ENCODE data around the gene LYRM4. TPM values are rescaled to one million over a fixed set of nuclear protein-coding genes. Genes with fewer than 3 reads are reported as not detected.
A peak's percentile ranks its signal among the peaks of the same experiment; 100 is the strongest.

LYRM4 gene
- total RNA-seq, 1 donor from 2014 or later: 39.0 TPM

DNA sequence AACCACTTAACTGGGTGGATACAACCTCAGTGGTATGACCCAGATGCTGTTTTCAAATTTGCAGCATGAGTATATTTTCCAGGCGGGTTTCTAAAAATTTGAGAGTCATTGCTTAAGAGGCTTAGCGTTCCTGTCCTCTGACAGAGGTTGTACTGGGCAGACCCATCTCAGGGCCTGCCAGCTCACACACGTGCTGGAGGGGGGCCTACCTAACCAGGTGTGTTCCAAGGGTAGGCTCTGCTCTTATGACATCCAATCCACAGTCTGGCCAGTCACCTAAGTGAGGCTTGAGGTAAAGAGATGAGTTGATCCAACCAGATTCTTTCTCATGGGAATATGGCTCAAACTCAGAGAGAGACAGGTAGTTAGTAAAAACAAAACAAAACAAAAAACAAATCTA, 1.3 kb downstream of the LYRM4 start:
- H3K4me1 Mint-ChIP-seq (ENCODE audit: unreplicated experiment): peaks cover 19% of the 10 kb centered on the region
- H3K4me3 Mint-ChIP-seq (ENCODE audit: unreplicated experiment): peak overlapping the region; percentile 98
- no peaks in the 10 kb centered on the region for H3K36me3 Mint-ChIP-seq (ENCODE audit: low read depth, unreplicated experiment)
- TF ChIP-seq, protein P1, sequence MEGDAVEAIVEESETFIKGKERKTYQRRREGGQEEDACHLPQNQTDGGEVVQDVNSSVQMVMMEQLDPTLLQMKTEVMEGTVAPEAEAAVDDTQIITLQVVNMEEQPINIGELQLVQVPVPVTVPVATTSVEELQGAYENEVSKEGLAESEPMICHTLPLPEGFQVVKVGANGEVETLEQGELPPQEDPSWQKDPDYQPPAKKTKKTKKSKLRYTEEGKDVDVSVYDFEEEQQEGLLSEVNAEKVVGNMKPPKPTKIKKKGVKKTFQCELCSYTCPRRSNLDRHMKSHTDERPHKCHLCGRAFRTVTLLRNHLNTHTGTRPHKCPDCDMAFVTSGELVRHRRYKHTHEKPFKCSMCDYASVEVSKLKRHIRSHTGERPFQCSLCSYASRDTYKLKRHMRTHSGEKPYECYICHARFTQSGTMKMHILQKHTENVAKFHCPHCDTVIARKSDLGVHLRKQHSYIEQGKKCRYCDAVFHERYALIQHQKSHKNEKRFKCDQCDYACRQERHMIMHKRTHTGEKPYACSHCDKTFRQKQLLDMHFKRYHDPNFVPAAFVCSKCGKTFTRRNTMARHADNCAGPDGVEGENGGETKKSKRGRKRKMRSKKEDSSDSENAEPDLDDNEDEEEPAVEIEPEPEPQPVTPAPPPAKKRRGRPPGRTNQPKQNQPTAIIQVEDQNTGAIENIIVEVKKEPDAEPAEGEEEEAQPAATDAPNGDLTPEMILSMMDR (IDR thresholded peaks at IDR 0.05; ENCODE audit: unreplicated experiment): no peak
- H3K27me3 Mint-ChIP-seq (ENCODE audit: unreplicated experiment): peaks cover 2% of the 10 kb centered on the region
- no peak for DNase-seq (ENCODE audit: low spot score)
- no peaks in the 10 kb centered on the region for H3K9me3 Mint-ChIP-seq (ENCODE audit: unreplicated experiment)
- peak overlapping the region; percentile 94 for H3K27ac Mint-ChIP-seq (ENCODE audit: unreplicated experiment)

DNA sequence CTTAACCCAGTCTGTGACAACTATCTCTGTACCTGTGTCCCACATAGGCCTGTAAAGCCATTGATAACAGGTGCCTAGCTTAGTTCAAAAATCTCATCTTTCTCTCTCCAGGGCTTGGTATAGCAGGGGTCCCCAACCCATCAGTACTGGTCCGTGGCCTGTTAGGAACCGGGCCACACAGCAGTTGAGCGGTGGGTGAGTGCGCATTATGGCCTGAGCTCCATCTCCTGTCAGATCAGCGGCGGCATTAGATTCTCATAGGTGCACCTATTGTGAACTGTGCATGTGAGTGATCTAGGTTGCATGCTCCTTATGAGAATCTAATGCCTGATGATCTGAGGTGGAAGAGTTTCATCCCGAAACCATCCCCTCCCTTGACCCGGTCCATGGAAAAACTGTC, 3.4 kb downstream of the LYRM4 start:
- no peak overlapping the region for H3K27ac Mint-ChIP-seq (ENCODE audit: unreplicated experiment)
- H3K4me3 Mint-ChIP-seq (ENCODE audit: unreplicated experiment): no peak overlapping the region

DNA sequence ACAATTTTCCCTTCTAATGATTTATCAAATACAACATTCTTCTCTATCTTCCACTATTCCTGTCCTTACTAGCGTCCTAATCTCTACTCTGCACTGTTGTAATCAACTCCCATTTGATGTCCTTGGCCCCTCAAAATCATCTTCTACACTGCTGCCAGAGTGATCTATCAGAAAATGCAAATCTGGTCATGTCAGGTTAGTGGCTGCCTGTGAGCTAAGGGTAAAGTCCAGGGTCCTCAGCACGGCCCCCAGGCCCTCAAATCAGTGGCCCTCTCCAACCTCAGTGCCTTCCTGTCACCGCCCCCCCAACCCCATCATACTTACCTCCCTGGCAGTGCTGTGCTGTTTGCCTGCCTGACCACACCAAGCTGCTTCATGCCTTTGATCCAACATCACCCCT, 3.8 kb downstream of the LYRM4 start:
- Mint-ChIP-seq H3K9me3 (ENCODE audit: unreplicated experiment) (no peaks in the 10 kb centered on the region), H3K27me3 (ENCODE audit: unreplicated experiment) (peaks cover 2% of the 10 kb centered on the region), H3K4me1 (ENCODE audit: unreplicated experiment) (peaks cover 19% of the 10 kb centered on the region), H3K36me3 (ENCODE audit: low read depth, unreplicated experiment) (no peaks in the 10 kb centered on the region), H3K4me3 (ENCODE audit: unreplicated experiment) (no peak overlapping the region), H3K27ac (ENCODE audit: unreplicated experiment) (no peak overlapping the region)
- no peak for DNase-seq (ENCODE audit: low spot score)
- TF ChIP-seq, protein P1 (IDR thresholded peaks at IDR 0.05; ENCODE audit: unreplicated experiment): no peak

More for the DNA sequence above, 3.4 kb downstream of the LYRM4 start:
- TF ChIP-seq, protein P1 (IDR thresholded peaks at IDR 0.05; ENCODE audit: unreplicated experiment): no peak
- H3K9me3 Mint-ChIP-seq (ENCODE audit: unreplicated experiment): no peaks in the 10 kb centered on the region
- peaks cover 2% of the 10 kb centered on the region for H3K27me3 Mint-ChIP-seq (ENCODE audit: unreplicated experiment)
- DNase-seq (ENCODE audit: low spot score): no peak
- no peaks in the 10 kb centered on the region for H3K36me3 Mint-ChIP-seq (ENCODE audit: low read depth, unreplicated experiment)
- H3K4me1 Mint-ChIP-seq (ENCODE audit: unreplicated experiment): peaks cover 19% of the 10 kb centered on the region

DNA sequence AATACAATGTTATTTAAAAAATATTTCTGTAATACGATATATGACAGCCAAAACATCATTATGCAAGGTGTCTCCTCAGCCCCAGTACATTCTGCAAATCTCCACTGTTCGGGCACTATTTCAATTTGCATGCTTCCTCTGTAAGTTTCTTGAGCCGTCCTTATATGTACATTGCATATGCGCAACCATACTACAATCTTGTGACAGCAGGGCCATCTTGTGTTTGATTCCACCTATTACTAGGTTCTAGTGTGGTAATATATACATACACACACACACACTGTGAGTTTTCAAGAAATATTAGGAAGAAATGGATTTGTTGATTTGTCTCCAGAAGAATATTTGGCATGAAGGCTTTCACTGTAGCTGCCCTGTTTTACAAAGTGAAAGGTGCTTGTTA, 9.8 kb downstream of the LYRM4 start:
- H3K9me3 Mint-ChIP-seq (ENCODE audit: unreplicated experiment): no peaks in the 10 kb centered on the region
- H3K36me3 Mint-ChIP-seq (ENCODE audit: low read depth, unreplicated experiment): peaks cover 5% of the 10 kb centered on the region
- no peak overlapping the region for H3K4me3 Mint-ChIP-seq (ENCODE audit: unreplicated experiment)
- H3K4me1 Mint-ChIP-seq (ENCODE audit: unreplicated experiment): peaks cover 8% of the 10 kb centered on the region
- TF ChIP-seq, protein P1 (IDR thresholded peaks at IDR 0.05; ENCODE audit: unreplicated experiment): no peak
- H3K27ac Mint-ChIP-seq (ENCODE audit: unreplicated experiment): no peak overlapping the region
- H3K27me3 Mint-ChIP-seq (ENCODE audit: unreplicated experiment): peaks cover 3% of the 10 kb centered on the region
- no peak for DNase-seq (ENCODE audit: low spot score)

DNA sequence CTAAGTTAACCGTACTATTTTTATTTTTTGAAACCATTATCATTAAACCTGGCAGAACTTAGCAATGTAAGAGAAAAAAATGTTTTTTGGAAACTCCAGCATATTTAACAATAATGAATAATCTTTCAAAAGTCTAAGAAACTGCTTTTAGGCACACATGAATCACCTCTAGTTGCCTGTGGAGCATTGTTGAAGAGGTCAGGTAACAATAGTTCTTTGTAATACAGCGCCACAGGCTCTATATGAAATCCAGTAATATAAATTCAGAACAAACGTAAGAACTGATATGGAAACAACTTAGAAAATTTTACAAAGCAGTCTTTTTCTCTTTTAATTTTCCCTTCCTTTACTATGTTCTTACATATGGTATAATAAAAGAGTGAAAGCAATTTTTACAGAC, 10.3 kb downstream of the LYRM4 start:
- no peak for DNase-seq (ENCODE audit: low spot score)
- H3K36me3 Mint-ChIP-seq (ENCODE audit: low read depth, unreplicated experiment): peaks cover 5% of the 10 kb centered on the region
- TF ChIP-seq, protein P1 (IDR thresholded peaks at IDR 0.05; ENCODE audit: unreplicated experiment): no peak
- no peaks in the 10 kb centered on the region for H3K9me3 Mint-ChIP-seq (ENCODE audit: unreplicated experiment)
- H3K4me1 Mint-ChIP-seq (ENCODE audit: unreplicated experiment): peaks cover 12% of the 10 kb centered on the region
- no peak overlapping the region for H3K27ac Mint-ChIP-seq (ENCODE audit: unreplicated experiment)
- peaks cover 3% of the 10 kb centered on the region for H3K27me3 Mint-ChIP-seq (ENCODE audit: unreplicated experiment)
- no peak overlapping the region for H3K4me3 Mint-ChIP-seq (ENCODE audit: unreplicated experiment)
